Smooth muscle cell (in vitro differentiated cells): Measurements from ENCODE around the gene LCTL. TPM values are rescaled to one million over a fixed set of nuclear protein-coding genes. Genes with fewer than 3 reads are reported as not detected.

Experiments
- DNase-seq: peaks from one replicate; lab custom pipeline; 2025; ENCODE audit not compliant: unreplicated experiment; lab: John Stamatoyannopoulos, UW
- H2AFZ ChIP-seq: fragments of 200-600 bp; sonication (generic); 2 replicates; pipeline ENCODE4 v1.6.0; 2016; ENCODE audit warnings: antibody characterized with exemption, low read depth, mild to moderate bottlenecking
- H3F3A ChIP-seq: fragments of 200-600 bp; sonication (generic); 2 replicates; pipeline ENCODE4 v1.6.0; 2017; ENCODE audit warnings: antibody characterized with exemption, low read depth
- H3K27ac ChIP-seq: fragments of 200-600 bp; sonication (generic); 2 replicates; pipeline ENCODE4 v1.5.1; 2016; ENCODE audit warnings: low read depth, mild to moderate bottlenecking
- H3K27me3 ChIP-seq: fragments of 200-600 bp; sonication (generic); 2 replicates; pipeline ENCODE4 v1.6.1; 2016; ENCODE audit warnings: low read depth, mild to moderate bottlenecking
- H3K36me3 ChIP-seq: fragments of 200-600 bp; sonication (generic); 2 replicates; pipeline ENCODE4 v1.5.1; 2016; ENCODE audit warnings: low read depth
- H3K4me1 ChIP-seq: fragments of 200-600 bp; sonication (generic); 2 replicates; pipeline ENCODE4 v1.5.1; 2016; ENCODE audit warnings: low read depth
- H3K4me2 ChIP-seq: fragments of 200-600 bp; sonication (generic); 2 replicates; pipeline ENCODE4 v1.6.0; 2016; ENCODE audit warnings: mild to moderate bottlenecking
- H3K4me3 ChIP-seq: fragments of 200-600 bp; sonication (generic); 2 replicates; pipeline ENCODE4 v1.5.1; 2016; ENCODE audit warnings: mild to moderate bottlenecking
- H3K79me2 ChIP-seq: fragments of 200-600 bp; sonication (generic); 2 replicates; pipeline ENCODE4 v1.6.0; 2016; ENCODE audit warnings: low read depth, mild to moderate bottlenecking
- H3K9ac ChIP-seq: fragments of 200-600 bp; sonication (generic); 2 replicates; pipeline ENCODE4 v1.6.0; 2016; ENCODE audit warnings: low read depth
- H3K9me3 ChIP-seq: fragments of 200-600 bp; sonication (generic); replicated peaks from 2 replicates; pipeline ENCODE4 v1.5.1; 2016; ENCODE audit warnings: low read depth
- H4K20me1 ChIP-seq: fragments of 200-600 bp; sonication (generic); 2 replicates; pipeline ENCODE4 v1.6.0; 2016; ENCODE audit warnings: low read depth
- WGBS: methylation state at CpG from one replicate; pipeline ENCODE4 v1.1.7; 2016; ENCODE audit warnings: low lambda C conversion rate; 5-methylcytosine and 5-hydroxymethylcytosine counted together
- polyA plus RNA-seq: library from polyadenylated mRNA; unstranded; fragments of >200 nt; fragmentation: Nextera tagmentation; extraction: Ambion mirVana; gene quantifications from 2 replicates; pipeline ENCODE4 v1.2.1, GENCODE V29; 2016
- total RNA-seq: library from RNA; depleted of rRNA; stranded (reverse); fragments of >200 nt; gene quantifications from 2 replicates; pipeline ENCODE4 v1.2.3, GENCODE V29; 2014
- TF ChIP-seq, protein P1 (sequence below): fragments of 200-600 bp; sonication (generic); IDR thresholded peaks from 2 replicates; pipeline ENCODE4 v1.5.1; 2017; ENCODE audit warnings: borderline replicate concordance, mild to moderate bottlenecking, antibody characterized with exemption; ENCODE audit not compliant: insufficient read depth, poor library complexity, severe bottlenecking

Gene LCTL
- total and polyA plus RNA-seq, 2 experiments from 2014 or later, result 4.3 to 6.4 TPM

DNA sequence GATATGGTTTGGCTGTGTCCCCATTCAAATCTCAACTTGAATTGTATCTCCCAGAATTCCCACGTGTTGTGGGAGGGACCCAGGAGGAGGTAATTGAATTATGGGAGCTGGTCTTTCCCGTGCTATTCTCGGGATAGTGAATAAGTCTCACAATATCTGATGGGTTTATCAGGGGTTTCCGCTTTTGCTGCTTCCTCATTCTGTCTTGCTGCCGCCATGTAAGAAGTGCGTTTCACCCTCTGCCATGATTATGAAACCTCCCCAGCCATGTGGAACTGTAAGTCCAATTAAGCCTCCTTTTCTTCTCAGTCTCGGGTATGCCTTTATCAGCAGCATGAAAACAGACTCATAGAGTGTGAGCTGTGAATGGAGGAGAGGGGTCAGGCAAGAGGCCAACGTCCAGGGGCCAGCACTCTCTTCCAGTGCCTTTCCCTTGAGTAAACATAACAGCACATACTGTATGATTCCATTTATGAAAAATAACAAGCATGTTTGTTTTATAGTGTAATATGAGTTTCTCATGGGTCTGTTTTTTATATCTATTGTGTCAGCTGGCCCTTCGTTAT is 16.3 kb upstream of the LCTL start:
- Histone ChIP-seq H3K36me3 (no peaks in the 10 kb centered on the region), H3K27me3 (no peaks in the 10 kb centered on the region), H4K20me1 (no peaks in the 10 kb centered on the region), H3K27ac (no peak overlapping the region), H3K9ac (no peak overlapping the region), H3K9me3 (no peaks in the 10 kb centered on the region), H3K4me3 (no peak overlapping the region), H3K79me2 (no peaks in the 10 kb centered on the region), H3K4me1 (no peaks in the 10 kb centered on the region), H2AFZ (no peak overlapping the region), H3K4me2 (no peak overlapping the region), H3F3A (no peaks in the 10 kb centered on the region)
- no peak for DNase-seq
- TF ChIP-seq, protein P1, sequence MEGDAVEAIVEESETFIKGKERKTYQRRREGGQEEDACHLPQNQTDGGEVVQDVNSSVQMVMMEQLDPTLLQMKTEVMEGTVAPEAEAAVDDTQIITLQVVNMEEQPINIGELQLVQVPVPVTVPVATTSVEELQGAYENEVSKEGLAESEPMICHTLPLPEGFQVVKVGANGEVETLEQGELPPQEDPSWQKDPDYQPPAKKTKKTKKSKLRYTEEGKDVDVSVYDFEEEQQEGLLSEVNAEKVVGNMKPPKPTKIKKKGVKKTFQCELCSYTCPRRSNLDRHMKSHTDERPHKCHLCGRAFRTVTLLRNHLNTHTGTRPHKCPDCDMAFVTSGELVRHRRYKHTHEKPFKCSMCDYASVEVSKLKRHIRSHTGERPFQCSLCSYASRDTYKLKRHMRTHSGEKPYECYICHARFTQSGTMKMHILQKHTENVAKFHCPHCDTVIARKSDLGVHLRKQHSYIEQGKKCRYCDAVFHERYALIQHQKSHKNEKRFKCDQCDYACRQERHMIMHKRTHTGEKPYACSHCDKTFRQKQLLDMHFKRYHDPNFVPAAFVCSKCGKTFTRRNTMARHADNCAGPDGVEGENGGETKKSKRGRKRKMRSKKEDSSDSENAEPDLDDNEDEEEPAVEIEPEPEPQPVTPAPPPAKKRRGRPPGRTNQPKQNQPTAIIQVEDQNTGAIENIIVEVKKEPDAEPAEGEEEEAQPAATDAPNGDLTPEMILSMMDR, result no peak
- 66% methylated on average over 9 of the region's 9 CpGs for WGBS

DNA sequence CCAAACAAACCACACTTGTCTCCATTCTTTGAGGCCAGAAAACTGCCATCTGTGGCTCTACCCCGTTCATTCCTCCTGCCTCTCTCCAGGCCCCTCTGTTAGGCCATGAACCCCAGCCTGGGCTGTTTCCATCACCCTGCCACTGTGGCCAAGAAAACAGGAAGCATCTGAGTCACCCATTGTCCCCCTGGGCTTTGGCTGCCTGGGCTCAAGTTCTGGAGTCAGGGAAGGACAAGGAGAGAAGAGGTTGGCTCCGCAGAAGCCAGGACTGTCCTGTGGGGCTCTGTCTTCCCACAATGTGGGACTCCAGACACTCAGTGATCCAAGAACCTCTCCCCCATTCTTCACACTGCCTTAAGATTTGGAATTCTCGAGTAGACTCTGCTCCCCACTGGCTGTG is 14.8 kb upstream of the LCTL start:
- no peak for DNase-seq
- no peak overlapping the region for H2AFZ ChIP-seq
- WGBS, result 87% methylated on average over 3 of the region's 3 CpGs

DNA sequence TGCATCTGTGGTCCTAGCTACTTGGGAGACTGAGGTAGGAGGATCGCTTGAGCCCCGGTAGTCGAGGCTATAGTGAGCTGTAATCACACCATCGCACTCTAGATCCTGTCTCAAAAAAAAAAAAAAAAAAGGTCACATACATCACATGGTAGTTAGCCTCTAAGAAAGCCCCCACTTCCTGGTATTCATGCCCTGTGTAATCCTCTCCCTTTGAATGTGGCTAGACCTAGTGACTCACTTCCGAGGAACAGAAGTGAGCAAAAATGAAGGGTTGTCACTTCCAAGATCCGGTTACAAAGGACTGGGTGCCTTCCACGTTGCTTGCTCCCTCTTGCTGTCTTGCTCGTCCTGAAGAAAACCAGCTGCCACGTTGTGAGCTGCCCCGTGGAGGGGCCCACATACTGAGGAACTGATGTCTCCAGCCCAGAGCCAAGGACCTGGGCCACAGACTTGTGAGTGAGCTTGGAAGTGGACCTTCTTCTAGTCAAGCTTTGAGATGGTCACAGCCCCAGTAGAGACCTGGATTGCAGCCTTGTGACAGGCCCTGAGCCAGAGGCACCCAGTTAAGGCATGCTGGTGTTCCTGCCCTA is 12.6 kb upstream of the LCTL start:
- Histone ChIP-seq H3K9ac (no peak overlapping the region), H3K4me1 (no peaks in the 10 kb centered on the region), H3K4me3 (no peak overlapping the region), H3K9me3 (no peaks in the 10 kb centered on the region), H4K20me1 (no peaks in the 10 kb centered on the region), H3K79me2 (no peaks in the 10 kb centered on the region), H3K27me3 (no peaks in the 10 kb centered on the region), H2AFZ (peak overlapping the region; percentile 13), H3K4me2 (no peak overlapping the region), H3F3A (no peaks in the 10 kb centered on the region), H3K27ac (no peak overlapping the region), H3K36me3 (no peaks in the 10 kb centered on the region)
- WGBS, result 28% methylated on average over 10 of the region's 10 CpGs
- DNase-seq, result no peak
- TF ChIP-seq, protein P1, result no peak

More for the DNA sequence above, 14.8 kb upstream of the LCTL start:
- Histone ChIP-seq H3K79me2 (no peaks in the 10 kb centered on the region), H3K9ac (no peak overlapping the region), H3K9me3 (no peaks in the 10 kb centered on the region), H3K27me3 (no peaks in the 10 kb centered on the region), H3F3A (no peaks in the 10 kb centered on the region), H3K36me3 (no peaks in the 10 kb centered on the region), H4K20me1 (no peaks in the 10 kb centered on the region), H3K27ac (no peak overlapping the region), H3K4me2 (no peak overlapping the region), H3K4me1 (no peaks in the 10 kb centered on the region), H3K4me3 (no peak overlapping the region)
- TF ChIP-seq, protein P1, result no peak

DNA sequence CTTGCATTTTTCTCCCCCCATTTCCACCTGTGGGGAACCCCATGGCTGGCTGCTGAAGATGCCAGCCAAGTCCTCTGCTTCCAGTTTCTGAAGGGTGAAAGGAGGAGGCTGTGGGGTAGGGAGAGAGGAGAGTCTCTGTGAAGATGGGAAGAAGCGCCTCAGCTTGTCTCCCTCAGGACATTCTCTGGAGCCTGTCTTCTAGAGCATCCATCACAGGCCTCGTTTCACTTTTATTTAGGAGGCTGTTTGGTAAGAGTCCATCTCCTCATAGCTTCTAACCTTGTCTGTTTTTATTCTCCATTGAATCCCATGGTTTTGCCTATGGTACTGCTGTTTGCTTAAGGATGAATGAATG is 8.8 kb upstream of the LCTL start:
- H3K4me2 ChIP-seq, result no peak overlapping the region
- TF ChIP-seq, protein P1, result no peak
- no peak overlapping the region for H2AFZ ChIP-seq

More for the DNA sequence above, 8.8 kb upstream of the LCTL start:
- Histone ChIP-seq H3K27ac (no peak overlapping the region), H3K79me2 (no peaks in the 10 kb centered on the region), H3K4me3 (no peak overlapping the region), H3F3A (no peaks in the 10 kb centered on the region), H4K20me1 (no peaks in the 10 kb centered on the region), H3K36me3 (no peaks in the 10 kb centered on the region), H3K27me3 (no peaks in the 10 kb centered on the region), H3K9me3 (no peaks in the 10 kb centered on the region), H3K9ac (no peak overlapping the region), H3K4me1 (no peaks in the 10 kb centered on the region)
- WGBS, result 94% methylated on average over 2 of the region's 2 CpGs
- no peak for DNase-seq
